Stimulated activated naive B cell treated with anti-CD40 and anti-IgM and Interleukin-4, amounts not matched to agents 10 μg/mL and 1 μg/mL and 100 μg/mL, for 72 hours (primary cell): ENCODE measurements around the gene RELN.
"Not testable (repeated sequence)": the region's sequence is repeated elsewhere in the genome, so short reads cannot be mapped to it uniquely, and the experiment has no call there.

Source experiments
- ATAC-seq, 2 donors: fragments of 150-1000 bp; cut with Tn5 transposase; replicated peaks; 2 replicates each; pipeline ENCODE4 v1.10.0; 2021; ENCODE audit warnings: moderate library complexity in 1 of 2
- DNase-seq: peaks from one replicate; pipeline ENCODE4 v3.0.0; 2021
- H3K27ac Mint-ChIP-seq: one replicate; pipeline ENCODE4 v1.8.0; 2022; ENCODE audit warnings: mild to moderate bottlenecking, mixed read lengths
- H3K27me3 Mint-ChIP-seq, 2 donors: one replicate each; pipeline ENCODE4 v1.8.0; 2022; ENCODE audit warnings: mixed read lengths in 2 of 2
- H3K36me3 Mint-ChIP-seq, 2 donors: one replicate each; pipeline ENCODE4 v1.8.0; 2022; ENCODE audit warnings: mixed read lengths in 2 of 2, mild to moderate bottlenecking in 1 of 2
- H3K4me1 Mint-ChIP-seq, 2 donors: one replicate each; pipeline ENCODE4 v1.8.0; 2022; ENCODE audit warnings: mixed read lengths in 2 of 2, mild to moderate bottlenecking in 1 of 2
- H3K4me3 Mint-ChIP-seq, 2 donors: one replicate each; pipeline ENCODE4 v1.8.0; 2022; ENCODE audit warnings: mild to moderate bottlenecking in 2 of 2, mixed read lengths in 2 of 2, moderate library complexity in 1 of 2
- H3K9me3 Mint-ChIP-seq, 2 donors: one replicate each; pipeline ENCODE4 v1.8.0; 2022; ENCODE audit warnings: mixed read lengths in 2 of 2, mild to moderate bottlenecking in 1 of 2

The RELN gene

DNA sequence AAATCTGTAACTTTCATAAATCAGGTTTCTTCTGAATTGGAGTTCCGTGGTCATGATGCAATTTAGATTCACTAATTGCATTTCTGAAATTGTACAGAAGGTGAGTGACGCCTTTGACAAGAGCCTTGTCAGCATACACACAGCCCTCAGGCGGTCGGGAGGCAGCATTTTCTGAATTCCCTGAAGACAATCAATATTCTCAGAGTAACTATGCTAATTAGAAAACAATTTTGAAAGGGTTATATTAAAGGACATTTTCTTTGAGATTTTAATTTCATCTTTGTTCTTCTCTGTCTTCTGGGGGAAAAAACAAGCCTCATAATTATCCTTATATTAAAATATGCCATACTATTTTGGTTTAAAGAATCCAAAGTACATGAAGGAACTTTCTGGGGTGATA is 488.3 kb downstream of the RELN start:
- Mint-ChIP-seq H3K27ac (no peak overlapping the region), H3K4me1 (no peaks in the 10 kb centered on the region), H3K27me3 (peaks cover 17 to 18% of the 10 kb centered on the region in 2 donors), H3K9me3 (peaks cover 0 to 2% of the 10 kb centered on the region in 2 donors), H3K36me3 (no peaks in the 10 kb centered on the region), H3K4me3 (no peak overlapping the region)
- DNase-seq (no peak), ATAC-seq (no peak)

GRCh38 chr7:103499976-103500375 is 489.5 kb downstream of the RELN start:
- H3K27ac Mint-ChIP-seq = no peak overlapping the region
- no peak overlapping the region for H3K4me3 Mint-ChIP-seq
- no peaks in the 10 kb centered on the region for H3K36me3 Mint-ChIP-seq
- ATAC-seq (no peak), DNase-seq (no peak)
- H3K4me1 Mint-ChIP-seq = no peaks in the 10 kb centered on the region
- peaks cover 4 to 7% of the 10 kb centered on the region in 2 donors for H3K27me3 Mint-ChIP-seq
- H3K9me3 Mint-ChIP-seq = no peaks in the 10 kb centered on the region

DNA sequence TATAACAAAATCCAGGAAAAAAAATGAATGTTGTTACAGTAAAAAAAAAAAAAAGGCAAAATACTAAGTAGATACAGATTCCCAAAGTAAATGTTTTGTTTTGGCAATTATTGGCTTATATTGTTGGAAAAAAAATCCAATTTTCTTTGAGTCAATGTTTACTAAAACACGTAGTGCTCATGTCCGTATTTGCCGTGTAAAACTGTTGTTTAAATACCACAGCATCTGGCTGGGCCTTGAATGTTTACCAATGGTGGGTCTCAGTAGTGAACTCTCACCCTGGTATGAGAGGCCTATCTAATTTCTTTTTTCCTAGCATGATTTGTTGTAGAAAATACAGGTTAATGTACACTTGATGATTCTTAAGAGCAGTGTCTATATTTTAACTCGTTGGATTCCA is 502.0 kb downstream of the RELN start:
- no peak overlapping the region for H3K4me3 Mint-ChIP-seq
- no peak overlapping the region for H3K27ac Mint-ChIP-seq
- H3K36me3 Mint-ChIP-seq = no peaks in the 10 kb centered on the region
- H3K4me1 Mint-ChIP-seq = no peaks in the 10 kb centered on the region
- ATAC-seq = no peak
- DNase-seq = no peak
- no peaks in the 10 kb centered on the region for H3K9me3 Mint-ChIP-seq
- H3K27me3 Mint-ChIP-seq = peaks cover 18 to 31% of the 10 kb centered on the region in 2 donors

GRCh38 chr7:103486873-103487272 is 502.6 kb downstream of the RELN start:
- H3K4me3 Mint-ChIP-seq, H3K36me3 Mint-ChIP-seq, H3K4me1 Mint-ChIP-seq, DNase-seq, H3K27ac Mint-ChIP-seq, ATAC-seq, H3K9me3 Mint-ChIP-seq: not testable (repeated sequence)
- H3K27me3 Mint-ChIP-seq = peaks cover 18 to 31% of the 10 kb centered on the region in 2 donors

- no peak overlapping the region for H3K4me3 Mint-ChIP-seq
- peaks cover 16 to 23% of the 10 kb centered on the region in 2 donors for H3K27me3 Mint-ChIP-seq
- no peak overlapping the region for H3K27ac Mint-ChIP-seq
- H3K4me1 Mint-ChIP-seq = no peaks in the 10 kb centered on the region
- DNase-seq (no peak), ATAC-seq (no peak)
- no peaks in the 10 kb centered on the region for H3K36me3 Mint-ChIP-seq
- H3K9me3 Mint-ChIP-seq = no peaks in the 10 kb centered on the region
Measured at GRCh38 chr7:103480771-103481170, 508.7 kb downstream of the RELN start.

GRCh38 chr7:103474956-103475355 is 514.5 kb downstream of the RELN start:
- peaks cover 24 to 29% of the 10 kb centered on the region in 2 donors for H3K27me3 Mint-ChIP-seq
- H3K4me3 Mint-ChIP-seq = no peak overlapping the region
- no peaks in the 10 kb centered on the region for H3K4me1 Mint-ChIP-seq

DNA sequence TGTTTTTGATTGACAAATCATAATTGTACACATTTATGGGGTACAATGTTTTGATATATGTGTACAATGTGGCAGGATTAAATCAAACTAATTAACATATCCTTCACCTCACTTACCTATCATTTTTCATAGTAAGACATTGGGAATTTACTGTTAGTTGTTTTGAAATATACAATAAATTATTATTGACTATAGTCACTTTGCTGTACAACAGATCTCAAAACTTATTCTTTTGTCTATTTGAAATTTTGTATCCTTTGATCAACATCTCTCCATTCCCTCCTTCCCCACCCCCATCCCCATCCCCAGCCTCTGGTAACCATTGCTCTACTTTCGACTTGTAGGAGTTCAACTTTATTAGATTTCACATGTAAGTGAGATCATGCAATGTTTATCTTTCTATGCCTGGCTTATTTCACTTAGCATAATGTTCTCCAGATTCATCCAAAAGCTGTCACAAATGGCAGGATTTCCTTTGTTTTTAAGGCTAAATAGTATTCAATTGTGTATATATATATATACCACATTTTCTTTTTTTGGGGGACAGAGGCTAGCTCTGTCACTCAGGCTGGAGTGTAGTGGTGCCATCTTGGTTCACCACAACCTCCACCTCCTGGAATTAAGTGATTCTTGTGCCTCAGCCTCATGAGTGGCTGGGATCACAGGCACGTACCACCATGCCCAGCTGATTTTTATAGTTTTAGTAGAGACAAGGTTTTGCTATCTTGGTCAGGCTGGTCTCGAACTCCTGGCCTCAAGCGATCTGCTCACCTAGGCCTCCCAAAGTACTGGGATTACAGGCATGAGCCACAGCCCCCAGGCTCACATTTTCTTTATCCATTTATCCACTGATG is 520.1 kb downstream of the RELN start:
- no peaks in the 10 kb centered on the region for H3K4me1 Mint-ChIP-seq
- no peak overlapping the region for H3K27ac Mint-ChIP-seq
- H3K27me3 Mint-ChIP-seq = peaks cover 18 to 30% of the 10 kb centered on the region in 2 donors
- ATAC-seq (no peak), DNase-seq (no peak)
- H3K36me3 Mint-ChIP-seq = no peaks in the 10 kb centered on the region
- no peak overlapping the region for H3K4me3 Mint-ChIP-seq
- no peaks in the 10 kb centered on the region for H3K9me3 Mint-ChIP-seq

More at GRCh38 chr7:103474956-103475355, 514.5 kb downstream of the RELN start:
- H3K36me3 Mint-ChIP-seq = no peaks in the 10 kb centered on the region
- no peak for DNase-seq
- H3K27ac Mint-ChIP-seq = no peak overlapping the region
- no peaks in the 10 kb centered on the region for H3K9me3 Mint-ChIP-seq
- ATAC-seq = no peak

DNA sequence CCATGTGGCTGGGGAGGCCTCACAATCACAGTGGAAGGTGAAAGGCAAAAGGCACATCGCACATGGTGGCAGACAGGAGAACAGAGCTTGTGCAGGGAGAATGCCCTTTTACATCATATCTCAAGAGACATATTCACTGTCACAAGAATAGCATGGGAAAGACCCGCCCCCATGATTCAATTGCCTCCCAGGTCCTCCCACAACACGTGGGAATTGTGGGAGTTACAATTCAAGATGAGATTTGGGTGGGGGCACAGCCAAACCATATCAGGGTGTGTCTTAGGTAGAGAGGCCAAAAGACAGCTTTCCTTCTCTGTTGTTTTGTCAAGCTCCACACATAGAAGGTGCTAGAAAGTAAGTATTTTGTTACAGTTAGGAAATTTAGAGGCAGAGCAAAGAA is 522.6 kb downstream of the RELN start:
- Mint-ChIP-seq H3K4me1 (no peaks in the 10 kb centered on the region), H3K36me3 (no peaks in the 10 kb centered on the region), H3K4me3 (no peak overlapping the region), H3K27me3 (peaks cover 19 to 29% of the 10 kb centered on the region in 2 donors), H3K27ac (no peak overlapping the region), H3K9me3 (no peaks in the 10 kb centered on the region)
- DNase-seq (no peak), ATAC-seq (no peak)

- ATAC-seq (no peak), DNase-seq (no peak)
- H3K4me3 Mint-ChIP-seq = no peak overlapping the region
- no peaks in the 10 kb centered on the region for H3K4me1 Mint-ChIP-seq
- H3K27ac Mint-ChIP-seq = no peak overlapping the region
- no peaks in the 10 kb centered on the region for H3K36me3 Mint-ChIP-seq
- peaks cover 0 to 2% of the 10 kb centered on the region in 2 donors for H3K9me3 Mint-ChIP-seq
- H3K27me3 Mint-ChIP-seq = peaks cover 12 to 18% of the 10 kb centered on the region in 2 donors
Measured at GRCh38 chr7:103462358-103462757, 527.1 kb downstream of the RELN start.

- ATAC-seq (peak; percentile 75 to 78), DNase-seq (peak; percentile 20)
- Mint-ChIP-seq H3K27ac (no peak overlapping the region), H3K27me3 (peaks cover 69 to 72% of the 10 kb centered on the region in 2 donors), H3K4me1 (peaks cover 9 to 15% of the 10 kb centered on the region in 2 donors), H3K4me3 (no peak overlapping the region), H3K36me3 (no peaks in the 10 kb centered on the region), H3K9me3 (peaks cover 9 to 16% of the 10 kb centered on the region in 2 donors)
Measured at GRCh38 chr7:103447073-103447960, 542.1 kb downstream of the RELN start.

DNA sequence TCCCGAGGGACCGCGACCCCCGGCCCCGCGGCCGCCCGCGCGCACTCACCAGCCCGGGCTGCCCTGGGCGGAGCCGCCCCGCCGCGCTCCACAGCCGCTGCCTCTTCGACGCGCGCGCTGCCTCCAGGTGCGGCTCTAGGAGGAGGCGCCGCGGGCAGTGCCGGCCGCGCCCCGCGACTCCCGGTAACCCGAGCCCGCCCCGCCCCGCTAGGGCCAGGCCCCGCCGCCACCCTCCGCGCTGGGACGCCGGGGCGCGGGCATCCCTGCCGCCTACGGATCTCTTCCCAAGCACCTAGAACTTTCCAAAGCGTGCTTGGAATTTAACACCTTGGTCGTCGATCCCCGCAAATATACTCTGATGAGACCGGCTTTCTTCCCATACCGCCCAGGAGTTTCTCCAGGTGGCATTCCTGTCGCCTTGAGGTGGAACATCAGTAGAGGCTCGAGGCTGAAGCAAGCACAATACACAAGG is 543.4 kb downstream of the RELN start, which contains the start of gene SLC26A5:
SLC26A5 (minus strand) TSS at position 159 of the 472 bp plus-strand sequence. CDS start 24,693 bp downstream, outside the sequence.
- DNase-seq = no peak
- Mint-ChIP-seq H3K27ac (peak within 1 kb of the TSS; percentile 10), H3K36me3 (no peaks in the 10 kb centered on the region), H3K4me1 (peaks cover 9 to 15% of the 10 kb centered on the region in 2 donors), H3K4me3 (peak within 1 kb of the TSS; percentile 74 to 85), H3K9me3 (peaks cover under 1 to 5% of the 10 kb centered on the region in 2 donors), H3K27me3 (peaks cover 65 to 70% of the 10 kb centered on the region in 2 donors)
- ATAC-seq = peak; percentile 71 to 74

- Mint-ChIP-seq H3K4me3 (peak overlapping the region; percentile 74 to 85), H3K9me3 (peaks cover 0 to 5% of the 10 kb centered on the region in 2 donors), H3K4me1 (peaks cover 9 to 15% of the 10 kb centered on the region in 2 donors), H3K27ac (peak overlapping the region; percentile 10), H3K27me3 (peaks cover 64 to 74% of the 10 kb centered on the region in 2 donors), H3K36me3 (no peaks in the 10 kb centered on the region)
- DNase-seq (no peak), ATAC-seq (peak; percentile 38 to 39)
Measured at GRCh38 chr7:103445228-103446048, 544.0 kb downstream of the RELN start.

DNA sequence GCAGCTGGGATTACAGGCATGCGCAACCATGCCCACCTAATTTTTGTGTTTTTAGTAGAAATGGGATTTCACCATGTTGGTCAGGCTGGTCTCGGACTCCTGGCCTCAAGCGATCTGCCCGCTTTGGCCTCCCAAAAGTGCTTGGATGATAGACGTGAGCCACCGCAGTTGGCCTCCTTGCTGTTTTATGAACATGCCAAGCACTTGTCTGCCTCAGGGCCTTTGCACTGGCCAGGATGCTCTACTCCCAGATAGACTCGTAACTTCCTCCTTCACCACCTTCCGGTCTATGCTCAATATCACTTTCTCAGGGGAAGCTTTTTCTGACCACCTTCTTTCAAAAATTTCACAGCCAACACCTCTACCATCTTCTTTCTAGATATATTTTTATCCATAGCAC is 549.8 kb downstream of the RELN start:
- Mint-ChIP-seq H3K9me3 (peaks cover 0 to 3% of the 10 kb centered on the region in 2 donors), H3K27me3 (peaks cover 53 to 75% of the 10 kb centered on the region in 2 donors), H3K4me1 (no peaks in the 10 kb centered on the region), H3K36me3 (no peaks in the 10 kb centered on the region), H3K4me3 (no peak overlapping the region), H3K27ac (no peak overlapping the region)
- DNase-seq = no peak
- no peak for ATAC-seq
